Measurements from ENCODE around the gene ZIC5.

The ZIC5 gene

GRCh38 chr13:99987154-99988019 lies 15.8 kb upstream of the ZIC5 start:
- no peak for DNase-seq (ENCODE audit: low spot score)

- DNase-seq (ENCODE audit: low spot score) = no peak
Observed at GRCh38 chr13:99986741-99987140, 15.2 kb upstream of the ZIC5 start.

GRCh38 chr13:99985886-99986527 lies 14.4 kb upstream of the ZIC5 start:
- DNase-seq (ENCODE audit: low spot score) = no peak

- DNase-seq (ENCODE audit: low spot score) = no peak
Observed at GRCh38 chr13:99985241-99985874, 13.8 kb upstream of the ZIC5 start.

GRCh38 chr13:99984461-99985240 lies 13.1 kb upstream of the ZIC5 start:
- no peak for DNase-seq (ENCODE audit: low spot score)

- no peak for DNase-seq (ENCODE audit: low spot score)
Observed at GRCh38 chr13:99983499-99984401, 12.2 kb upstream of the ZIC5 start.

GRCh38 chr13:99982731-99983498 lies 11.3 kb upstream of the ZIC5 start:
- DNase-seq (ENCODE audit: low spot score) = no peak

- no peak for DNase-seq (ENCODE audit: low spot score)
Observed at GRCh38 chr13:99982036-99982730, 10.6 kb upstream of the ZIC5 start.

GRCh38 chr13:99981735-99982035 lies 10.1 kb upstream of the ZIC5 start, which contains the start of gene ZIC2:
TSS of gene ZIC2 (plus strand) at chr13:99981784. CDS start at chr13:99982065, 281 bp downstream.
- DNase-seq (ENCODE audit: low spot score) = no peak

- no peak for DNase-seq (ENCODE audit: low spot score)
Observed at GRCh38 chr13:99980824-99981734, 9.5 kb upstream of the ZIC5 start.

GRCh38 chr13:99980201-99980823 lies 8.7 kb upstream of the ZIC5 start:
- DNase-seq (ENCODE audit: low spot score) = peak; percentile 46

GRCh38 chr13:99979453-99980200 lies 8.1 kb upstream of the ZIC5 start:
- no peak for DNase-seq (ENCODE audit: low spot score)

GRCh38 chr13:99978799-99979452 lies 7.4 kb upstream of the ZIC5 start:
- DNase-seq (ENCODE audit: low spot score) = no peak

GRCh38 chr13:99977912-99978798 lies 6.6 kb upstream of the ZIC5 start:
- DNase-seq (ENCODE audit: low spot score) = no peak

GRCh38 chr13:99977334-99977911 lies 5.9 kb upstream of the ZIC5 start:
- no peak for DNase-seq (ENCODE audit: low spot score)

- DNase-seq (ENCODE audit: low spot score) = no peak
Observed at GRCh38 chr13:99976575-99976974, 5.0 kb upstream of the ZIC5 start.

Measured in globus pallidus (tissue), 1 donor.